ENCODE results near the gene RIPK4. TPM values are rescaled to one million over a fixed set of nuclear protein-coding genes. Genes with fewer than 3 reads are reported as not detected.
"Not testable (repeated sequence)": the region's sequence is repeated elsewhere in the genome, so short reads cannot be mapped to it uniquely, and the experiment has no call there.

The RIPK4 gene
- total RNA-seq, 1 donor from 2014 or later = 6.4 TPM

- peak overlapping the region in 1 of 2 donors; percentile 15 for H3K4me3 ChIP-seq
- no peaks in the 10 kb centered on the region for H3K36me3 ChIP-seq
- H3K27me3 ChIP-seq = no peaks in the 10 kb centered on the region
- DNase-seq (ENCODE audit: low spot score in 2 of 2) = no peak
- intact Hi-C loops (cut with DNase I) = loop anchor here (2.0 to 5.0 kb wide), 3 partner anchors 43 to 113 kb away; no protein-coding TSS in a partner anchor
- H3K27ac ChIP-seq = peak overlapping the region; percentile 83 to 91
- no peaks in the 10 kb centered on the region for H3K9me3 ChIP-seq
- peaks cover 9 to 17% of the 10 kb centered on the region in 2 donors for H3K4me1 ChIP-seq
- TF ChIP-seq CTCF (IDR thresholded peaks at IDR 0.05) = no peak
Observed at GRCh38 chr21:41726058-41726558, 40.7 kb downstream of the RIPK4 start.

GRCh38 chr21:41725421-41726031 lies 41.3 kb downstream of the RIPK4 start:
- intact Hi-C loops (cut with DNase I) = loop anchor here (2.0 to 5.0 kb wide), 3 partner anchors 43 to 113 kb away; no protein-coding TSS in a partner anchor
- peaks cover 9 to 17% of the 10 kb centered on the region in 2 donors for H3K4me1 ChIP-seq
- H3K9me3 ChIP-seq = no peaks in the 10 kb centered on the region
- no peaks in the 10 kb centered on the region for H3K36me3 ChIP-seq
- TF ChIP-seq CTCF (IDR thresholded peaks at IDR 0.05) = no peak
- no peaks in the 10 kb centered on the region for H3K27me3 ChIP-seq
- H3K27ac ChIP-seq = no peak overlapping the region
- peak overlapping the region in 1 of 2 donors; percentile 15 for H3K4me3 ChIP-seq
- no peak for DNase-seq (ENCODE audit: low spot score in 2 of 2)

DNA sequence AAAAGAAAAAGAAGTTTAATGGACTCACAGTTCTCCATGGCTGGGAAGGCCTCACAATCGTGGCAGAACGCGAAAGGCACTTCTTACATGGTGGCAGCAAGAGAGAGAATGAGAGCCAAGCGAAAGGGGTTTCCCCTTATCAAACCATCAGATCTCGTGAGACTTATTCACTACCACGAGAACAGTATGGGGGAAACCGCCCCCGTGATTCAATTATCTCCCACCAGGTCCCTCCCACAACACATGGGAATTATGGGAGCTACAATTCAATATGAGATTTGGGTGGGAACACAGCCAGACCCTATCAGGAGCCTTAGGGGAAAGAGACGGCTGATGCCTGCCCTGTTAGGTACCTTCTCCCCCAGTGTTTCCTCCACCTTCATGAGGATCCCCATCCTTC lies 43.0 kb downstream of the RIPK4 start:
- DNase-seq (ENCODE audit: low spot score in 2 of 2); H3K36me3 ChIP-seq; H3K9me3 ChIP-seq; H3K4me3 ChIP-seq; H3K27ac ChIP-seq; intact Hi-C loops (cut with DNase I); H3K27me3 ChIP-seq: not testable (repeated sequence)
- H3K4me1 ChIP-seq = peaks cover 9 to 17% of the 10 kb centered on the region in 2 donors

- Histone ChIP-seq H3K27me3 (no peaks in the 10 kb centered on the region), H3K4me3 (no peak overlapping the region), H3K9me3 (no peaks in the 10 kb centered on the region), H3K27ac (no peak overlapping the region), H3K4me1 (peaks cover 3 to 7% of the 10 kb centered on the region in 2 donors), H3K36me3 (no peaks in the 10 kb centered on the region)
- intact Hi-C loops (cut with DNase I) = no loop called here
- DNase-seq (ENCODE audit: low spot score in 2 of 2) = no peak
- TF ChIP-seq CTCF (IDR thresholded peaks at IDR 0.05) = no peak
Observed at GRCh38 chr21:41722052-41723018, 44.5 kb downstream of the RIPK4 start.

- Histone ChIP-seq H3K4me3 (no peak overlapping the region), H3K4me1 (no peaks in the 10 kb centered on the region), H3K27ac (no peak overlapping the region), H3K27me3 (no peaks in the 10 kb centered on the region), H3K36me3 (no peaks in the 10 kb centered on the region), H3K9me3 (no peaks in the 10 kb centered on the region)
- DNase-seq (ENCODE audit: low spot score in 2 of 2) = no peak
- intact Hi-C loops (cut with DNase I) = no loop called here
- TF ChIP-seq CTCF (IDR thresholded peaks at IDR 0.05) = no peak
Observed at GRCh38 chr21:41720250-41720649, 46.6 kb downstream of the RIPK4 start.

DNA sequence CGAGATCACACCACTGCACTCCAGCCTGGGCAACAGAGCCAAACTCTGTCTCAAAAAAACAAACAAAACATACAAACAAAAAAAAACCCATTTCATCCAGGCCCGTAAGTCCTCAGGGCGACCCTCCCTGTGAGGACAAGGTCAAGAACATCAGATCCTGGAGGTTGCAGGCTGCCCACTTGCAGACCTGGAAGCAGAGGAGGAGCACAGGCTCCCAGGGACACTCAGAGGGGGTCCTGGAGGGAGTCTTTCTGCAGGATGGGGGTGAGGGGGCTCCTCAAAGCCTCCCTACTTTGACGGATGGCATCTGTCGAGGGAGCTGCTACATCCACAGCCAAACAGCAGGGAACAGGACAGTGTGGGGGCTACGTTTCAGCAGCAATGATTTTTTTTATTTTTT lies 47.2 kb downstream of the RIPK4 start:
- H3K4me1 ChIP-seq = no peaks in the 10 kb centered on the region
- no peaks in the 10 kb centered on the region for H3K9me3 ChIP-seq
- DNase-seq (ENCODE audit: low spot score in 2 of 2) = no peak
- no peak for TF ChIP-seq CTCF (IDR thresholded peaks at IDR 0.05)
- no peaks in the 10 kb centered on the region for H3K27me3 ChIP-seq
- H3K36me3 ChIP-seq = no peaks in the 10 kb centered on the region
- no peak overlapping the region for H3K4me3 ChIP-seq
- intact Hi-C loops (cut with DNase I) = no loop called here
- H3K27ac ChIP-seq = no peak overlapping the region

All from ascending aorta (tissue), 2 donors.